Measurements from ENCODE around the gene HTR1A.

HTR1A gene

DNA sequence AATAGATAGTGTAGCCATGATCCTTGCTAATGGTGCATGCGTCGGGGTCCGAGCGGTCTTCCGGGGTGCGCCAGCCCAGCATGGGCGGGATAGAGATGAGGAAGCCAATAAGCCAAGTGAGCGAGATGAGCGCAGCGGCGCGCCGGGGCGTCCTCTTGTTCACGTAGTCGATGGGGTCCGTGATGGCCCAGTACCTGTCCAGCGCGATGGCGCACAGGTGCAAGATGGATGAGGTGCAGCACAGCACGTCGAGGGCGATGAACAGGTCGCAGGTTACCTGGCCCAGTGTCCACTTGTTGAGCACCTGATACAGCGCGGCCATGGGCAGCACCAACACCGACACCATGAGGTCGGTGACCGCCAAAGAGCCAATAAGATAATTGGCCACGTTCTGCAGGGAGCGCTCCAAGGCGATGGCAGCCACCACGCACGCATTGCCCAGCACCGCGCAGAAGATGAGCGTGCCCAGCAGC is 1.1 kb downstream of the HTR1A start:
- no peaks in the 10 kb centered on the region for H3K36me3 ChIP-seq (replicated peaks in 1 of 2; ENCODE audit: control insufficient read depth in 2 of 2, insufficient read depth in 2 of 2, low read length in 2 of 2)
- no peak overlapping the region for H3K4ac ChIP-seq (ENCODE audit: low read length)
- no peak overlapping the region for H4K8ac ChIP-seq (ENCODE audit: low read depth, low read length)
- H3K79me1 ChIP-seq (ENCODE audit: low read depth, low read length), result no peaks in the 10 kb centered on the region
- H2BK5ac ChIP-seq (ENCODE audit: low read length), result no peak overlapping the region
- H4K91ac ChIP-seq (ENCODE audit: low read depth, low read length, poor library complexity), result no peak overlapping the region
- H3K4me3 ChIP-seq (ENCODE audit: low read length in 2 of 2), result peak overlapping the region in 1 of 2 donors; percentile 73
- H3K14ac ChIP-seq (ENCODE audit: low read length), result no peak overlapping the region
- H3K18ac ChIP-seq (ENCODE audit: low read length), result no peak overlapping the region
- DNase-seq (ENCODE audit: low spot score), result no peak
- H3K27me3 ChIP-seq (ENCODE audit: control insufficient read depth in 3 of 3, insufficient read depth in 3 of 3, low read depth in 1 of 3, low read length in 3 of 3), result peaks cover 11 to 48% (median 31%) of the 10 kb centered on the region in 3 experiments
- H3K9me3 ChIP-seq (replicated peaks in 1 of 2; ENCODE audit: control insufficient read depth in 2 of 2, insufficient read depth in 1 of 2, low read depth in 1 of 2, low read length in 2 of 2), result peaks cover 0 to 8% of the 10 kb centered on the region in 2 donors
- no peak overlapping the region for H2BK120ac ChIP-seq (ENCODE audit: low read depth, low read length)
- peak overlapping the region; percentile 82 for H3K23ac ChIP-seq (ENCODE audit: low read depth, low read length, poor library complexity)
- no peak overlapping the region for H2BK12ac ChIP-seq (ENCODE audit: low read length)
- no CpG with 5 or more reads among the region's 37 CpGs for WGBS, 2 donors (ENCODE audit: extremely low coverage in 2 of 2, insufficient read length in 2 of 2, insufficient replicate concordance in 1 of 2)
- no peak overlapping the region for H3K9ac ChIP-seq (ENCODE audit: low read depth, low read length, poor library complexity)
- peak overlapping the region; percentile 48 for H3K4me2 ChIP-seq (ENCODE audit: insufficient read depth, low read length, poor library complexity, severe bottlenecking)
- H2BK15ac ChIP-seq (ENCODE audit: low read length), result no peak overlapping the region
- no peak overlapping the region for H2AFZ ChIP-seq (ENCODE audit: low read length)
- peaks cover 0 to 6% of the 10 kb centered on the region in 2 donors for H3K4me1 ChIP-seq (ENCODE audit: control insufficient read depth in 2 of 2, insufficient read depth in 1 of 2, low read depth in 1 of 2, low read length in 2 of 2)
- no peak overlapping the region for H2AK5ac ChIP-seq (ENCODE audit: low read depth, low read length)
- H3K27ac ChIP-seq (replicated peaks; ENCODE audit: low read length), result no peak overlapping the region

DNA sequence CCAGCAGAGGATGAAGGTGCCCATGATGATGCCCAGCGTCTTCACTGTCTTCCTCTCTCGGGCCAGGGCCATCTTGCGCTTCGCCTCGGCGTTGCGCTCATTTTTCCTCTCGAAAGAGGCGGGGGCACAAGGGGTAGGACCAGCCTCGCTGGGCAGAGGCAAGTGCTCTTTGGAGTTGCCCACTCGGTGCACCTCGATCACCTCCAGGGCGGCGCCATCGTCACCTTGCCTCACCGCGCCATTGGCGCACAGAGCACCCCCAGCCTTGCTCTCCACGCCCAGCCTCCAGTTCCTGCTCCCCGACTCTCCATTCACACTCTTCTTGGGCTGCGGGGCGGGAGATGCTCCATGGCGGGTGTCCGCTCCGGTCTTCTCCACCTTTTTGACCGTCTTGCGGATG is 1.6 kb downstream of the HTR1A start:
- DNase-seq (ENCODE audit: low spot score), result no peak
- no peak overlapping the region for H4K8ac ChIP-seq (ENCODE audit: low read depth, low read length)
- H3K4me3 ChIP-seq (ENCODE audit: low read length in 2 of 2), result no peak overlapping the region
- no peak overlapping the region for H3K4ac ChIP-seq (ENCODE audit: low read length)
- H4K91ac ChIP-seq (ENCODE audit: low read depth, low read length, poor library complexity), result no peak overlapping the region
- H3K9ac ChIP-seq (ENCODE audit: low read depth, low read length, poor library complexity), result no peak overlapping the region
- peak overlapping the region; percentile 37 for H3K4me2 ChIP-seq (ENCODE audit: insufficient read depth, low read length, poor library complexity, severe bottlenecking)
- H3K36me3 ChIP-seq (replicated peaks in 1 of 2; ENCODE audit: control insufficient read depth in 2 of 2, insufficient read depth in 2 of 2, low read length in 2 of 2), result no peaks in the 10 kb centered on the region
- no peak overlapping the region for H3K14ac ChIP-seq (ENCODE audit: low read length)
- H3K4me1 ChIP-seq (ENCODE audit: control insufficient read depth in 2 of 2, insufficient read depth in 1 of 2, low read depth in 1 of 2, low read length in 2 of 2), result peaks cover 0 to 6% of the 10 kb centered on the region in 2 donors
- no CpG with 5 or more reads among the region's 27 CpGs for WGBS, 2 donors (ENCODE audit: extremely low coverage in 2 of 2, insufficient read length in 2 of 2, insufficient replicate concordance in 1 of 2)
- peak overlapping the region; percentile 51 for H3K18ac ChIP-seq (ENCODE audit: low read length)
- no peaks in the 10 kb centered on the region for H3K79me1 ChIP-seq (ENCODE audit: low read depth, low read length)
- H3K9me3 ChIP-seq (replicated peaks in 1 of 2; ENCODE audit: control insufficient read depth in 2 of 2, insufficient read depth in 1 of 2, low read depth in 1 of 2, low read length in 2 of 2), result peaks cover 0 to 8% of the 10 kb centered on the region in 2 donors
- H2BK12ac ChIP-seq (ENCODE audit: low read length), result no peak overlapping the region
- no peak overlapping the region for H3K27ac ChIP-seq (replicated peaks; ENCODE audit: low read length)
- no peak overlapping the region for H2BK120ac ChIP-seq (ENCODE audit: low read depth, low read length)
- H3K23ac ChIP-seq (ENCODE audit: low read depth, low read length, poor library complexity), result peak overlapping the region; percentile 57
- H2AK5ac ChIP-seq (ENCODE audit: low read depth, low read length), result no peak overlapping the region
- H2BK15ac ChIP-seq (ENCODE audit: low read length), result no peak overlapping the region
- H2AFZ ChIP-seq (ENCODE audit: low read length), result no peak overlapping the region
- H3K27me3 ChIP-seq (ENCODE audit: control insufficient read depth in 3 of 3, insufficient read depth in 3 of 3, low read depth in 1 of 3, low read length in 3 of 3), result peaks cover 11 to 48% (median 31%) of the 10 kb centered on the region in 3 experiments
- H2BK5ac ChIP-seq (ENCODE audit: low read length), result no peak overlapping the region

DNA sequence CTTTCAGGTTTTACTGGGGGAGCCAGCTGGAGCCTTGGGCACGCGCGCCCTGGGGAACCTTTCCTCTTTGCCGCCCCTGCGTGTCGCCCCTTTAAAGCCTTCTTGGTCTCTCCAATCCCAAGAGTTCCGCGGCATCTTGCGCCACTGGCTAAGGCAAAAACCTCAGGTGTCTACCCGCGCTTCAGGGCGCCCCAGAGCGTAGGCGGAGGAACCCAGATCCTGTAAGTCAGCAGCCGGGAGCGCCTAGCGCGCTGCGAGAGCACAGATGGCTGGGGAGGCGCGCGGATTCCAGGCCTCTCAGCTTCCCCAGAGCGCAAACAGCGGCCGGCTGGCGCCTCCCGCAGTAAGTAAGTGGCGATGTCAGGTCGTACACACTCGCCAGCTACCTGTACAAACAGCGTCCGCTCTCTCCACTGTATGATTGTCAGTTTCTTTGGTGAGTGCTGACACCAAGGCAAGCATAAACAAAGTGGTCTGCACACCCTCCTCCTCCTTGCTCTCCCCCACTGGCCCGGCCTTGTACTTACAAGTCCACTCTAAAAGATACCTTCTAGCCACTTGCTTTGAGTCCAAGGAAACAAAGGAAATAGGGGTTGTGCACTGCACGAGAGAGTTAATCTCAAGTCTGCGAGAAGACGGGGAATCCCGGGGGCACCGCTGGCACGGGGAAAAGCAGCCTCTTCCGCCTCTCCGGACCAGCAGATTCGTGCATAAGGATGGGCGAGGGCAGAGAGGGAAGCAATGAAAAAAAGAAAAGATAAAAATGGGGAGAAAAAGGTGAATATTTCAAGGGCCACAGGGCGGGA is 2.9 kb downstream of the HTR1A start:
- H3K18ac ChIP-seq (ENCODE audit: low read length), result peak overlapping the region; percentile 2
- H2BK120ac ChIP-seq (ENCODE audit: low read depth, low read length), result no peak overlapping the region
- H2BK15ac ChIP-seq (ENCODE audit: low read length), result no peak overlapping the region
- H3K4me2 ChIP-seq (ENCODE audit: insufficient read depth, low read length, poor library complexity, severe bottlenecking), result peak overlapping the region; percentile 63
- H2BK5ac ChIP-seq (ENCODE audit: low read length), result no peak overlapping the region
- no peak overlapping the region for H3K4ac ChIP-seq (ENCODE audit: low read length)
- peak; percentile 81 for DNase-seq (ENCODE audit: low spot score)
- no peak overlapping the region for H3K14ac ChIP-seq (ENCODE audit: low read length)
- H2AK5ac ChIP-seq (ENCODE audit: low read depth, low read length), result no peak overlapping the region
- H3K4me3 ChIP-seq (ENCODE audit: low read length in 2 of 2), result peak overlapping the region in 1 of 2 donors; percentile 71
- H3K27ac ChIP-seq (replicated peaks; ENCODE audit: low read length), result peak overlapping the region; percentile 12
- no peak overlapping the region for H3K23ac ChIP-seq (ENCODE audit: low read depth, low read length, poor library complexity)
- WGBS, 2 donors (ENCODE audit: extremely low coverage in 2 of 2, insufficient read length in 2 of 2, insufficient replicate concordance in 1 of 2), result no CpG with 5 or more reads among the region's 44 CpGs
- H3K36me3 ChIP-seq (replicated peaks in 1 of 2; ENCODE audit: control insufficient read depth in 2 of 2, insufficient read depth in 2 of 2, low read length in 2 of 2), result no peaks in the 10 kb centered on the region
- no peak overlapping the region for H4K8ac ChIP-seq (ENCODE audit: low read depth, low read length)
- H3K9ac ChIP-seq (ENCODE audit: low read depth, low read length, poor library complexity), result no peak overlapping the region
- no peak overlapping the region for H4K91ac ChIP-seq (ENCODE audit: low read depth, low read length, poor library complexity)
- H3K4me1 ChIP-seq (ENCODE audit: control insufficient read depth in 2 of 2, insufficient read depth in 1 of 2, low read depth in 1 of 2, low read length in 2 of 2), result peaks cover 0 to 6% of the 10 kb centered on the region in 2 donors
- peaks cover 0 to 8% of the 10 kb centered on the region in 2 donors for H3K9me3 ChIP-seq (replicated peaks in 1 of 2; ENCODE audit: control insufficient read depth in 2 of 2, insufficient read depth in 1 of 2, low read depth in 1 of 2, low read length in 2 of 2)
- no peak overlapping the region for H2BK12ac ChIP-seq (ENCODE audit: low read length)
- H3K79me1 ChIP-seq (ENCODE audit: low read depth, low read length), result no peaks in the 10 kb centered on the region
- peaks cover 11 to 48% (median 31%) of the 10 kb centered on the region in 3 experiments for H3K27me3 ChIP-seq (ENCODE audit: control insufficient read depth in 3 of 3, insufficient read depth in 3 of 3, low read depth in 1 of 3, low read length in 3 of 3)
- no peak overlapping the region for H2AFZ ChIP-seq (ENCODE audit: low read length)

GRCh38 chr5:63958654-63959053 is 3.6 kb downstream of the HTR1A start:
- no peak overlapping the region for H2BK5ac ChIP-seq (ENCODE audit: low read length)
- peaks cover 0 to 6% of the 10 kb centered on the region in 2 donors for H3K4me1 ChIP-seq (ENCODE audit: control insufficient read depth in 2 of 2, insufficient read depth in 1 of 2, low read depth in 1 of 2, low read length in 2 of 2)
- no peak overlapping the region for H2AK5ac ChIP-seq (ENCODE audit: low read depth, low read length)
- no peak overlapping the region for H2BK120ac ChIP-seq (ENCODE audit: low read depth, low read length)
- H3K27ac ChIP-seq (replicated peaks; ENCODE audit: low read length), result peak overlapping the region; percentile 12
- no peak overlapping the region for H3K4ac ChIP-seq (ENCODE audit: low read length)
- no peaks in the 10 kb centered on the region for H3K36me3 ChIP-seq (replicated peaks in 1 of 2; ENCODE audit: control insufficient read depth in 2 of 2, insufficient read depth in 2 of 2, low read length in 2 of 2)
- peaks cover 11 to 48% (median 31%) of the 10 kb centered on the region in 3 experiments for H3K27me3 ChIP-seq (ENCODE audit: control insufficient read depth in 3 of 3, insufficient read depth in 3 of 3, low read depth in 1 of 3, low read length in 3 of 3)
- H3K18ac ChIP-seq (ENCODE audit: low read length), result no peak overlapping the region
- H3K79me1 ChIP-seq (ENCODE audit: low read depth, low read length), result no peaks in the 10 kb centered on the region
- no peak overlapping the region for H3K23ac ChIP-seq (ENCODE audit: low read depth, low read length, poor library complexity)
- no peak overlapping the region for H3K14ac ChIP-seq (ENCODE audit: low read length)
- H4K8ac ChIP-seq (ENCODE audit: low read depth, low read length), result no peak overlapping the region
- no peak for DNase-seq (ENCODE audit: low spot score)
- H4K91ac ChIP-seq (ENCODE audit: low read depth, low read length, poor library complexity), result no peak overlapping the region
- no peak overlapping the region for H2BK12ac ChIP-seq (ENCODE audit: low read length)
- no peak overlapping the region for H2BK15ac ChIP-seq (ENCODE audit: low read length)
- no peak overlapping the region for H3K9ac ChIP-seq (ENCODE audit: low read depth, low read length, poor library complexity)
- no CpG with 5 or more reads among the region's 3 CpGs for WGBS, 2 donors (ENCODE audit: extremely low coverage in 2 of 2, insufficient read length in 2 of 2, insufficient replicate concordance in 1 of 2)
- no peak overlapping the region for H3K4me3 ChIP-seq (ENCODE audit: low read length in 2 of 2)
- H3K9me3 ChIP-seq (replicated peaks in 1 of 2; ENCODE audit: control insufficient read depth in 2 of 2, insufficient read depth in 1 of 2, low read depth in 1 of 2, low read length in 2 of 2), result peaks cover 0 to 8% of the 10 kb centered on the region in 2 donors
- no peak overlapping the region for H2AFZ ChIP-seq (ENCODE audit: low read length)
- H3K4me2 ChIP-seq (ENCODE audit: insufficient read depth, low read length, poor library complexity, severe bottlenecking), result peak overlapping the region; percentile 63

Measured in neuronal stem cell (in vitro differentiated cells).